NCI-H345 (cell line): ENCODE results near the gene RNF2.
"Not testable (repeated sequence)": the region's sequence is repeated elsewhere in the genome, so short reads cannot be mapped to it uniquely, and the experiment has no call there.

Experiments
- DNase-seq: peaks from one replicate; lab custom pipeline; 2025; lab: John Stamatoyannopoulos, UW

The RNF2 gene

GRCh38 chr1:185050823-185051451 is 5.6 kb downstream of the RNF2 start:
- DNase-seq = peak; percentile 76

DNA sequence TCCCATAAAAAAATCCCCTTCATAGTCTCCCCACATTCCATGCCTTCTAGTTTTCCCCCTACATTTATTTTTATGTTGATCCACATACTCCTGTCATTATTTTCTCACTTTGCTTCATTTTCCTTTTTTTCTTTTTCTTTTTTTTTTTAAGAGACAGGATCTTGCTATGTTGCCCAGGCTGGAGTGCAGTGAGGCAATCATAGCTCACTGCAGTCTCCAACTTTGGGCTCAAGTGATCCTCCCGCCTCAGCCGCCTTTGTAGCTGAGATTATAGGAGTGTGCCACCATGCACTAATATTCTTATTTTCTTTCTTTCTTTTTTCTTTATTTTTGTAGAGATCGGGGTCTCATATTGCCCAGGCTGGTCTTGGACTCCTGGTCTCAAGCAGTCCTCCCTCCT is 7.8 kb downstream of the RNF2 start:
- DNase-seq = no peak

- no peak for DNase-seq
Measured at GRCh38 chr1:185054365-185055060, 9.2 kb downstream of the RNF2 start.

- no peak for DNase-seq
Measured at GRCh38 chr1:185058110-185058509, 12.8 kb downstream of the RNF2 start.

DNA sequence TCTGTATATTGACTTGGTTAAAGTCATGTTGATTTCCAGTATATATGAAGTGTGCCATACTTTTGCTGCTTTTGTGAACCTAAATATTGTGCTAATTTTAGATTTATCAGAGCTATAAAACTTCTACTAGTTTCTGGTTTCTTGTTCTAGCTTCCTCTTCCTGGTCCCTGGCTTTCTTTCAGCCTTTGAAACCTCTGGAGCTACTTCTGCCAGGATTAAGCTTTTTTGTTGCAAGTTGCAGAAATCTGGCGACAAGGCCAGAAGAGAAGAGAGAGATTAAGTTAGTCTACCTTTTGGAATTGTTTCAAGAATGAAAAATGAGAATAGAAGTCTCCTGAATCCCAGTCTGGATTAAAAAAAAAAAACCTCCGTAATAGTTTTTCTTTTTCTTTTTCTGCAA is 13.5 kb downstream of the RNF2 start:
- no peak for DNase-seq

GRCh38 chr1:185059950-185060571 is 14.7 kb downstream of the RNF2 start:
- DNase-seq = no peak

DNA sequence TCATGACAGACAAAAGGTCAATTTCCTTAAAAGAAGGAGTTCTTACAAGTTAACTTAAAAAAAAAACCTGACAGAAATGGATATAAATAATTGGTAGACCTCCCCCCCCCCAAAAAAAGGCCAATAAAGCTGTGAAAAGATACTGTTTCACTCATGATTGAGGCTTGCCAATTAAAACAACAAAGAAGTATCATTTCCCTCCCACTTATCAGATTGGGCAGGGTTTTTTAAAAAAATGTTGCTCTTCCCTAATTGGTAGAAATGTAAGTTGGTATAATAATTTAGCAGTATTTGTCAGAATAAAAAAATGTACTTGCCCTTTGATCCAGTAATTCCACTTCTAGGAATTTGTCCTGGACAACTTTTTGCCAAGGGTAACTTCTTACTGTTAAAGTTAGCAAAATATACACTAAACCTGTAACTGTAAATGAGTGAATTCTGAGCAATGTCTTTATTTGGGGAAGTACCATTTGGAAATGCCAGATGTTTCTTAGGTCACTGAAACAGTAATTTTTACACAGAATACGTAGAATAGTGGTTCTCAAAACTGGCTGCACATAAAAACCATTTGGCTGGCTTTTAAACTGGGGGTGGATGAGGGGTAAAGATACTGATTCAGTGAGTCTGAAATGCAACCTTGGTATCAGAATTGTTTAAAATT is 17.5 kb downstream of the RNF2 start:
- DNase-seq = no peak

- no peak for DNase-seq
Measured at GRCh38 chr1:185063719-185064118, 18.4 kb downstream of the RNF2 start.

- DNase-seq = not testable (repeated sequence)
Measured at GRCh38 chr1:185065006-185065405, 19.6 kb downstream of the RNF2 start.

DNA sequence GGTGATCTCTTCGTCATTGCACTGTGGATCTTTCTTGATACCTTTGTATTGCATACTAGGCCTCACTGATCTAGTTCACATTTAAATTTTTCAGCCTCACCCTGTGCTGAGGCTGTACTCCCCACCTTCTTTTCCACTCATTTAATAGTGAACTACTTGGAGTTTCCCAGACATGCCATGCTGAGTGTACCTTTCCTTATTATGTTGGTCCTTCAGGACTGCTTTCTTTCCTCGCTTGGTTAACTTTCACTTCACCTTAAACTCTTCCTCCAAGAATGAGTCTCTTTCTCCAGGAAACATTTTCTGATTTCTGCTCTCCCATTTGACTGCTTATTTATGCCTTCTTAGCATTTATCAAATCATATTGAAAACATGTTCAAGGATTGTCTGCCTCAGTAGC is 20.8 kb downstream of the RNF2 start:
- DNase-seq = no peak

- DNase-seq = no peak
Measured at GRCh38 chr1:185068341-185068740, 23.0 kb downstream of the RNF2 start.

DNA sequence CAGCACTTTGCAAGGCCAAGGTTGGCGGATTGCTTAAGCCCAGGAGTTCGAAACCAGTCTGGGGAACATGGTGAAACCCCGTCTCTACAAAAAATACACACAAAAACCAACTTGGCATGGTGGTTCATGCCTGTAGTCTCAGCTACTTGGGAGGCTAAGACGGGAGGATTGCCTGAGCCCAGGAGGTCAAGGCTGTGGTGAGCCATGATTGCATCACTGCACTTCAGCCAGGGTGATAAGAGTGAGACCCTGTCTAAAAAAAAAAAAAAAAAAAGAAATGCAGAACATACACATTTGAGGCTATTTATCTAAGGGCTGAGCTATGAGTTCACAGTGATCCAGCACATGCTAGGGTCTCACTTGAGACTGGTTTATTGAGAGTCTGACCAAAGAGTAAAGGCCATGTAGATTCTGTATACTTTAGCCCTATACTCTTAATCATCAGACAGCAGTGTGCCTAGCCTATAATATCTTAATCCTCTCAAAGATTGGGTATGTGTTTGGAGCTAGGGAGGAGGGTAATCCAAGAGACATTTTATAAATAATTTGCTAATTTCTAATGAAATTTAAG is 23.9 kb downstream of the RNF2 start:
- no peak for DNase-seq

DNA sequence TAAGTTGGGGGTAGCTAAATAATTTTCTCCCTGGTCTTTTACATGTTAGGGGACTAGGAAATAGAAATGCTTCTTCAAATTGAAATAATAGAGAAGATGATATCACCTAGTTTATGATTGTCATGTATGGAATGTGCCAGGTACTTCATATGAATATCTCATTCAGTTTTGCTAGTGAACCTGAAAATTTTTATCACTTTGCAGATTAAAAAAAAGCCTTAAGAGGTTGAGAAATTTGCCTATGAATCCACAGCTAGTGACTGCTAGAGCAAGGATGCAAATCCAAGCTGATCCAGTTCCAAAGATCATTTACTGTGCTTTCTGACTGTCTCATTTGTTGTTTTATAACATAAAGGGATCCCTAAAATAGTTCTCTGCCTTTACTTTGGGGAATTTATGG is 24.7 kb downstream of the RNF2 start:
- DNase-seq = no peak

GRCh38 chr1:185073725-185074124 is 28.4 kb downstream of the RNF2 start:
- no peak for DNase-seq

DNA sequence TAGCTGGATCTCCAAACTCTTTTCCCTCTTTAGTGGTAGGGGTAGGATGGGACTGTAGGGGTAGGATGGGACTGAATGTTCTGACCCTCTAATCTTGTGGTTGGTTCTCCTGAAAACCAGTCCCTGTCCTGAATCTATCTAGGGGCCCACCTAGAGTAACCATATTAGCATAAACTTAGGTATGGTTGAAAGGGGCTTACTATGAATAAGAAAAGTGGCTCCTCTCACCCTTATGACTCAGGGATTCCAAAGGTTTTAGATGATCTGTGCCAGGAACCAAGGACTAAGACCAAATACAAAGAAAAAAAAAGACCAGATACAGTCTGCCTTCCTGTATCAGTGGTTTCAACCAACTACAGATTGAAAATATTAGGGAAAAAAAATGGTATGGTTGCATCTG is 28.9 kb downstream of the RNF2 start:
- no peak for DNase-seq

DNA sequence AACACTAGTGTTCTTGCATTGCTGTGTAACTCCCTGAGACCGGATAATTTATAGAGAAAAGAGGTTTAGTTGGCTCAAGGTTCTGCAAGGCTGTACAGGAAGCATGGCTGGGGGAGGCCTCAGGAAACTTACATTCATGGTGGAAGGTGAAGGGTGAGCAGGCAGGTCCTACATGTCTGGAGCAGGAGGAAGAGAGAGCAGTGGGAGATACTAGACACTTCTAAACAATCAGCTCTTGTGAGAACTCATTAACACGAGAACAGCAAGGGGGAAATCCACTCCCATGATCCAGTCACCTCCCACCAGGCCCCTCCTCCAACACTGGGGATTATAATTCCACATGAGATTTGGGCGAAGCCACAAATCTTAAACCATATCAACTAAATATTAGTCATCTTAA is 30.1 kb downstream of the RNF2 start:
- no peak for DNase-seq

DNA sequence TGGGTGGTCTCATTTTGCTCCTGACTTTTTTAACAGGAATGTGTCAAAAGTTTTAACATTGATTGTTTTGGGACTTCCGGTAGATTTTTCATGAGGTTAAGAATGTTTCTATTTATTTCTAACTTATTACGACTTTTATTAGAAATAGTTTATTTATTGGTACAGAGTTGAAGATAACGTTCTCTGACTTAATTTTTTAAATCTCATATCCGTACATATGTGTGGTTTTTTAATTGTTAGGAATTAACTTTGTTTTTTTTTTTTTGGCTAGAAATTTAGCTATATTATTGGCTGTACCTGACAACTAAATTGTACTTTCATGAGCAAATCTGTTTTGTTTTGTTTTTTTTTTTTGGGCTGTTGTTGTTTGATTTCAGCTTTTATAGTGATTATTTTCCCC is 32.0 kb downstream of the RNF2 start:
- no peak for DNase-seq

DNA sequence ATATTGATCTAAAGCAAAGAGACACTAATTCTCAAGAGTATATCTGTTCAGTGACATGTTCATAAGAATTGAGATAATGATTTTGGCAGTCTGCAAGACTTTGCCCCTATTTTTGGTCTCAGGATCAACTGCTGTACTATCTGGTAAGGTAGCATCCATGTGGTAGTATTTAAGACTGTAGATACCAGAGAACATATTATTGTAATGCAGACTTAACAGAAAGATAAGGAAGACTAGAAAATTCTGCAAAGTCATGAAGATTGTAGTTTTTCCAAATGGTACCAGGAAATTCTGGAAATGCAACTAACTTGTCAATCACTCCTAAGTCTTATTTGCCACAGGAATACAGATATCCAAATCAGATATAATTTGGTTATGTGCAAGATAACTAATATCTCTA is 35.1 kb downstream of the RNF2 start:
- no peak for DNase-seq

DNA sequence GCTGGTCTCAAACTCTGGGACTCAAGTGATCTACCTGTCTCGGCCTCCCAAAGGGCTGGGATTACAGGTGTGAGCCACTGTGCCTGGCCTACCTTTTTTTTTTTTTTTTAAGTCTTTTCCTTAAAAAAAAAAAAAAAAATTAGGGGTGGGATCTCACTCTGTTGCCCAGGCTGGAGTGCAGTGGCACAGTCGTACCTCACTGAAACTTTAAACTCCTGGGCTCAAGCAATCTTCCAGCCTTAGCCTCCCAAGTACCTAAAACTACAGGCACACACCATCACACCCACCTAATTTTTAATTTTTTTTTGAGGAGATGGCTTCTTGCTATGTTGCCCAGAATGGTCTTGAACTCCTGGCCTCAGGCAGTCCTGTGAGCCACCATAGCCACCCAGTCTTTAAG is 38.5 kb downstream of the RNF2 start:
- no peak for DNase-seq

DNA sequence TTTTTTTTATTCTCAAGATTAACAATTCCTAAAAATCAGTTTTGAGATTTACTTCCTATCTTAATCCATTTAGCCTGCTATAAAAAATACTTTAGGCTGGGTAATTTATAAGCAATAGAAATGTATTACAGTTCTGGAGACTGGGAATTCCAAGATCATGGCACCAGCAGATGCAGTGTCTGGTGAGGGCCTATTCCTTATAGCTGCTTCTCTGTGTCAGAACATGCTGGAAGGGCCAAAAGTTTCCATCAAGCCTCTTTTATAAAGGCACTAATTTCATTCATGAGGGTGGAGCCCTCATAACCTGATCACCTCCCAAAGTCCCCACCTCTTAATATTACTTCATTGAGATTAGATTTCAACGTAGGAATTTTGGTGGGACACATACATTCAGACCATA is 41.7 kb downstream of the RNF2 start:
- no peak for DNase-seq

DNA sequence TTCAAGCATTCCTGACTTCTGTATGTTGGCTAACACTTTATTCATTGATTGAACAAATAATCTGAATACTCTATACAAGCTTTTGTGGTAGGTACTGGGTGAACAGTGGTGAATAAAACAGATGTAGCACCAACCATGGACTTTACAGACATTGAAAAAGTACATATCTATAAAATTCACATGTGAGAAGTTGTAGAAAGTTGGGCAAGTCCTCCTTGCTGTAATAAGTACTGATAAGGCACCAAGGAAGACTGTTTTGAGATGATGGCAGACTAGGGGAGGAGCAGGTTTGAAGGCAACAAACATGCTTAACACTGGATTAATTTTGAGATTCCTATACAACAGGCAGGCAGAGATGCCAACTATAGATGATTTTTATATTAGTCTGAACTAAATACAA is 42.4 kb downstream of the RNF2 start:
- no peak for DNase-seq

DNA sequence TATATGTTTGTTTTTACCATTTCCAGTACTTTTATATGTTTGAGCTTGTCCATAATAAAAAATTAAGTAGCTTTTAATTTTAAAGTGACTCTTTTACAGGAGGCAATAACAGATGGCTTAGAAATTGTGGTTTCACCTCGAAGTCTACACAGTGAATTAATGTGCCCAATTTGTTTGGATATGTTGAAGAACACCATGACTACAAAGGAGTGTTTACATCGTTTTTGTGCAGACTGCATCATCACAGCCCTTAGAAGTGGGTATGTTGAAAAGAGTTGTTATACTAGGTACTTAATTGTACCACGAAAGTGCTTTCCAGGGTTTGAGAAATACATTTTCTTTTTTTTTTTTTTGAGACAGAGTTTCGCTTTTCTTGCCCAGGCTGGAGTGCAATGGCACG is 46.1 kb downstream of the RNF2 start:
- no peak for DNase-seq

DNA sequence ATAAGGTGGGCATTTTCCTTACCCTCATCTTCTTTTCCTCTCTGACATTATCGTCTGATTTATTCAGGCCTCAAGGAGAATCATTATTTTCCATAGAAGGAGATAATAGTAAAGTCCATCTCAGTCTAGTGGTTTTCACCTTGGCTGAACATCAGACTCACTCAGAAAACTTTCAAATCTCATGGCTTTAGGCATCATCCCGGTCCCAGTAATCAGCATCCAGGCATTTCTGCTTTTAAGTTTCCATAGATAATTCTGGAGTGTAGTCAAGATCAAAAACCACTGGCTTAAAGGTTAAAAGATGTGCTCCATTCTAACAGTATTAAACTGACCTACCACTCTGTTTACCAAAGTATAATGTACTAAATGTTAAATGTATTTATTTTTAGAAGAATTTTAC is 49.4 kb downstream of the RNF2 start:
- DNase-seq = no peak
